A172 (cell line): Measurements from ENCODE around the gene EHBP1L1. TPM values are rescaled to one million over a fixed set of nuclear protein-coding genes. Genes with fewer than 3 reads are reported as not detected.
A peak's percentile ranks its signal among the peaks of the same experiment; 100 is the strongest.

Experiments
- DNase-seq: peaks from one replicate; pipeline ENCODE4 v3.0.0-alpha.2; 2015; ENCODE audit warnings: low spot score
- total RNA-seq: library from RNA; depleted of rRNA; stranded (reverse); fragments of >200 nt; shearing (Covaris generic); gene quantifications from 2 replicates; pipeline ENCODE4 v1.2.3, GENCODE V29; 2014

The EHBP1L1 gene
- total RNA-seq, 1 experiment from 2014 or later = 50.1 TPM

DNA sequence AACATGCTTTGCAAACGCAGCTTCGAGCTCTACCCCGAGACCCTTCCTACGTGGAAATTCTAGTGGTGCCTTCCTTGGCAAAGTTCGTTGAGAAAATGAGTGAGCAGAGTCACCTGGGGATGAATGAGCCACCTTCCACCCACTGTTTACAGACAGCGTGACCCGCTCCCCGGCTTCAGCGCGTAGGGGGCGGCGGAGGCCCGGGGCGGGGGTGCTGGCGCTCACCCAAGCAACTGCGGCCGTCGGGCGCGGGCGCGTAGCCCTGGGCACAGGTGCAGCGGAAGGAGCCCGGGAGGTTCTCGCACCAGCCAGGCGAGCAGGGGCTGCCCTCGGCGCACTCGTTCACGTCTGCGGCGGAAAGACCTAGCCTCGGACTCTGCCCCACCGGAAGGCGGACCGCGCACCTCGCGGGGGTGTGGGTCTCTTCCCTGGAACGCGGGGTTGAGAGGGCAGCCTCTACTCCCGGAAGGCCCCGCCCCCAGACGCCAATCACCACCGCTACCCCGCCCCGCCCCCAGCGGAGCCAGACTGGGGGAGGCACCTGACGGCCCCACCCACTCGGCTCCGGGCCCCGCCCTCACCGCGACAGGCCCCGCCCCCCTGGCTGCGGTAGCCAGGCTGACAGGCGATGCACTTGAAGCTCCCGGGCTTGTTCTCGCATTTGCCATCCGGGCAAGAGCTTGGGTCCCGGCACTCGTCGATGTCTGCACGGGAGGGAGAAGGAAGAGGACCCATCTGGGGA, 29.5 kb upstream of the EHBP1L1 start:
- DNase-seq = no peak

DNA sequence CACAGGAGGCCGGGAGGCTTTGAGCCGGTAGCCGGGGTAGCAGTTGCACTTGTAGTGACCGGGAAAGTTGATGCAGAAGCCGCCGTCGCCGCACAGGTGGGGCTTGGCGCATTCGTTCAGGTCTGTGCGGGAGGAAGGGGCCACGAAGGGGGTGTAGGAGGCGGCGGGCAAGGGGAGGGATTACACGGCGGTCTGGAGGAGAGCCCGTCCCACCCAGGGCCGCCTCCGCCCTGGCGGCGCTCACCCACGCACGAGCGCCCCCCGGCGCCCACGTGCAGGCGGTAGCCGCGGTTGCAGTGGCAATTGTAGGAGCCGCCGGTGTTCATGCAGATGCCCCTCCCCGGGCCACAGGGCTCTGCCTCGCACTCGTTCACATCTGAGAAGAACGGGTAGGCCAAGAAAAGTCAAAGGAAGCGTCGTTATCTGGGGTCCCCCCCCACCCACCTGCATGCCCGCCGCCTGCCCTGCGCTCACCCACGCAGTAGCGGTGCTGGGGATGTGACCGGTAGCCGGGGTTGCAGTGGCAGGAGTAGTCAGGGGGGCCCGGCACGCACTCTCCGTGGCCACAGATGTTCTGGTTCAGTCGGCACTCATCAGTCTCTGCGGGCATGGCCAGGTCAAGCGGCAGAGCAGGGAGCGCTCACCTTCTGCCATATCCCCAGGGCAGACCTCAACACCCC, 28.3 kb upstream of the EHBP1L1 start:
- no peak for DNase-seq

DNA sequence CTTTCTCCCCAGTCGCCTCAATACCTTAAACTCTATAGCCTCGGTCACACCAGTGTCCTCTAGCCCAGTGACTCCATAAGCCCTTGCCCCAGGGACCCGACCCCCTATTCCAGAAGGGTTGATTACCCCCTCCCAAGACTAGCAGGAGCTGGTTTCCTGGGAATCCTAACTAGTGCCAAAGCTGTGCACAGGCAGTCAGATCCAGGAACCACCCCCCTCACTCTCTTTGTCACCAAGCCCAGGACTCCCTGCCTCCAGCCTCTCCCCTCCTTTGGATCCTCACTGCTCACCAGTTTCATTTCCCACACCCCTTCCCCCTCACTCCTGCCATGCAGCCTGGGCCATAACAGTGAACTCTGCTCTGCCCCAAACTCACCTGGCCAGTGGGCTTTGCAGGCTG, 27.5 kb upstream of the EHBP1L1 start:
- no peak for DNase-seq

DNA sequence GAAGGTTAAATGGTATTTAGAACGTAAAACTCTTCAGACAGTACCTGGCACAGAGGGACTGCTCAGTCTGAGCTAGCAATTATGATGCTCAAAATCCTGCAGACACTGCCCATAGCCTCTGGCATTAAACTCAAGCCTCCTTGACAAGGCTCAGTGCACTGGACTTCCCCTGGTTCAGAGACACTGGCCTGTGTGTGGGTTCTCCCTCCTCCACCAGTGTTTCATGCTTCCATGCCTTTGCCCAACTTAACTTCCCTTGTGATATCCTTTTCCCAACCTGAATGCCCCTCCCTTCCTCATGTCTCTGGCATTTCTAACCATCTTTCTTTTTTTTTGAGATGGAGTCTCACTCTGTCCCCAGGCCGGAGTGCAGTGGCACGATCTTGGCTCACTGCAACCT, 26.8 kb upstream of the EHBP1L1 start:
- DNase-seq = no peak

DNA sequence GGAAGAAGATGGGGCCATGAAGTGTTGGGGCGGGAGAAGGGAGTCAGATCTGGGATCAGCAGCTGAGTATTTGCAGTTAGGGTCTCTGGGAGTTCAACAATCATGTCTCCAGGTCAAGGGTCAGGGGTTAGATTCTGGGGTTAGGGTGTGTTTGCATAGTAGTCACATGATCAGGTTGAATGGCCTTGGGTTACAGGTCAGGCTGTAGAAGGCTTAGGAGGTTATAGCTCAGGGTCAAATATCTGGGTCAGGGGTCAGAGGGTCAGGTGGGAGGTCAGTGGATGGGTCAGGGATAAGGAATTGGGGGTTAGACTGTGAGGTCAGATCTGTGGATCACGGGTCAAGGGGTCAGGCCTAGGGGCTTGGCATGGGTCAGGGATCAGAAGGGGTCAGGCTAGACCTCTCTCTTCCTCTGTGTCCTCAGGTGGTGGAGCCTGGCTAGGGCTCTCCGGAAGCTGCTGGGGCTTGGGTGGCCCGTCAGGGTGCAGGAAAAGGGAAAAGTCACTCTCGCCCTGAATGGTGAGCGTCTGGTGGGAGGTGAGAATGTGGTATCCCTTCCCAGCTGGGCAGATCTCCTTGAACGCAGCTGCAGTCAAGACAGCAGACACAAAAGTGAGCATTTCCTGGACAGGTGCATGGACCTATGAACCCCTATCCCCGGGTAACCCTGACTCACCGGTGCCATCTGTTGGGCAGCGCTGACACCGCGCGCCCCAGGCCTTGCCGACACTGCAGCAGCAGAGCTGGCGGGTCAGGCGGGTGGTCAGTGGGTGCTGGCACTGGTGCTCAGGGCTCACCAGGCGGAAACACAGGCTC, 24.1 kb upstream of the EHBP1L1 start:
- DNase-seq = peak; percentile 48

DNA sequence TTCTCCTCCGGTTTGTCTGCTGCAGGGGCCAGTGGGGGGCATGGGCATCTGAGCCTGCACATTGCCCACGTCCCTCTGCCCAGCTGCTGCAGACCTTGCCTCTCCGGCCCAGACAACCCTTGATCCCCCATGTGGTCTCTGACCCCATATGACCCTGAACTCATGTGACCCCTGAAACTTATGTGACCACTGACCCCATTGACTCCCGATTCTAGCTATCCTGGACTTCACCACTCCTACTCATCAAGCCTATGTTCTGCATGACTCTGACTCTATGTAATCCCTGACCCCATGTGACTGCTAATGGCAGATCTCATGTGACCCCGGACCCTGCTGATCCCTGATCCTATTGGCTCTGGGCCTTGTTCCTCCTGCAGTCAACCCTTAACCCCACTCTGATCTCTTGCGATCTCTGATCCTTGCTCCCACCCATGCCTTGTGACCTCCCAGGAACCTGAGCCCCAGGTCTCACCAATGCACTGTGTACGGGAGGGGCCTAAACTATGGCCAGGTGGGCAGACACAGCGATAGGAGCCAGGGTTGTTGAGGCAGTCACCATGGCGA, 23.4 kb upstream of the EHBP1L1 start:
- no peak for DNase-seq

DNA sequence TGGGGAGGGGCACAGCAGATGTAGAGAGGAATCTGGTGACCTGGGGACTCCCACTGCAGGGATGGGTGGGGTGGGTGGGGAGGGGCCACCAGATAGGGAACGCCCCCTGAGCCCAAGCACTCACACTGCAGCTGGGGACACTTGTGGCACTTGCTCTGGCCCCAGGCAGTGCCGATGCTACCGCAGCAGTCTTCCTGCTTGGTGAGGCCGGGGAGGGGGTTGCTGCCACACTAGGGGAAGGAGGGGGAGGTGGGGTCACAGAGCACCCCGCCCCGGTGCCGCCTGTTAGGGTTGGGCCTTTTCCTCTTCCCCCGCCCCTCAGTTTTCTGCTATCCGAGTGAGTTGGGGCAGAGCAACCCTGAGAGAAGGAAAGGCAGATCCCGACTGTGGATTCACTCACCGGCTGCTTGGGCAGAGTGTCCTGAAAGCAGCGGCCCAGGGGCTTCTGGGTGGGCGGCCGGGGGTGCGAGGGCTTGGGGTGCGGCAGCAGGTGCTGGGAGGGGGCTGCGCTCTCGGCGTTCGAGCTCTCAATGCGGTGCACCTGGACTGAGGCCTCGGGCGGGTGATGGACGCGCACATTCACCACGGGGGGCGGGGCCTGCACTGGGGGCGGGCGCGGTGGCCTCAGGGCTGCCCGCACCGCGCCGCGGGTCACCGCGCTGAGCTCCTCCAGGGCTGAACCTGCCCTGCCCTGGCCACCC, 22.4 kb upstream of the EHBP1L1 start:
- DNase-seq = no peak

DNA sequence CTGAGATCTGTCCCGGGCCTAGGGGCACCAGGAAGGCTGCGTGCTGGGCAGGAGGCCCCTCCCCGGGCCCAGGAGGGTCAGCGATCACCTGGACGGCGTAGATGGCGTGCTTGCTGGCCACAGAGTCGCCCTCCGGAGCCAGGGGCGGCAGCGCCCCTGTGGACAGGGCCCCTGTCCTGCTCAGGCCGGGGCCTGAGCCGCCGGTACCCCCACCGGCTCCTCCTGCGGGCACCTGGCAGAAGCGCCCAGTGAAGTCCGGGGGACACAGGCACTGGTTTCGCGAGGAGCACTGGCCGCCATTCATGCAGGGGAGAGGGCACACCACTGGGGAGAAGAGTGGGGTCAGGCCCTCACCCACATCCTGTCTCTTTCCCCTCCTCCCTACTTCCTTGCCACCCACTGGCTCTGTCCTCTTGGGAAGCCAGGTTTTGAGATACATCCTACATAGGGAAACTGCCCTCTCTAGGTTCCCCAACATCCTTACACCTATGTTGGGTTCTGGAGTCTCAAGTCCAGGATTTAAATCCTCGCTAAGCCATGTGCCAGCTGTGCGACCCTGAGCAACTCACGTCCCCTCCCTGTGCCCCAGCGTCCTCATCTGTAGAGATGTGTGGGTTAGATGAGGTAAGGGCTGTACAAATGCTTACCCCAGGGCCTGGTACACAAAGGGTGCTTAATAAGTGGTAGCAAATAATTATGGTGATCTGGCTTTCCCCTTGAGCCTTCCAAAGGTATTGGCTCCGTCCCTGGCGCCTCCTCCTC, 21.6 kb upstream of the EHBP1L1 start:
- no peak for DNase-seq

DNA sequence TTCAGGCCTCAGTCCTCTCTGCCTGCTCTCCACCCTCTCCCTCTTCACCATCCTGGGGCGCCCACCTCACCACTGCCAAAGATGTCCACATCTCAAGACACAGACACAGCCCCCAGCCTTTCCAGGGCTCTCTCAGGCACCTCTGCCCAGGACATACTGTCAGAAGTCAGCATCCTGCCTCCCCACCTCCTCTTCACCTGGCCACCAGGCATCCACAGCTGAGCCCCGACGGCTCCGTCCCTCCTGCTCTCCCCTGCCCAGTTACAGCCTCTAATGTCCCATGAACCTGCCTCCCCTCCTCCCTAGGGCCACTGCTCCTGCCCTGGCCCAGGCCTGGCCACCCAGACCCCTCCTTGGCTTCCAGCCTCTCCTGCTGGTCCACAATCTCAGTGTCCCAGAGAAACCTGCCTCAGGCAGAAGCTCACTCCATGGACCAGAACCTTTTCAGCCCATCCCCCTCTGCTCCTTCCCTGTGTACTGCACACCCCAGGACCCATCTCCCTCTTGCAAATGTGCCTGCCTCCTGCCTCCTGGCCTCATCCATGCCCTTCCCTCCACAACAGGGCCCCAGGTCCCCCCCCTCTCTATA, 20.9 kb upstream of the EHBP1L1 start:
- no peak for DNase-seq

DNA sequence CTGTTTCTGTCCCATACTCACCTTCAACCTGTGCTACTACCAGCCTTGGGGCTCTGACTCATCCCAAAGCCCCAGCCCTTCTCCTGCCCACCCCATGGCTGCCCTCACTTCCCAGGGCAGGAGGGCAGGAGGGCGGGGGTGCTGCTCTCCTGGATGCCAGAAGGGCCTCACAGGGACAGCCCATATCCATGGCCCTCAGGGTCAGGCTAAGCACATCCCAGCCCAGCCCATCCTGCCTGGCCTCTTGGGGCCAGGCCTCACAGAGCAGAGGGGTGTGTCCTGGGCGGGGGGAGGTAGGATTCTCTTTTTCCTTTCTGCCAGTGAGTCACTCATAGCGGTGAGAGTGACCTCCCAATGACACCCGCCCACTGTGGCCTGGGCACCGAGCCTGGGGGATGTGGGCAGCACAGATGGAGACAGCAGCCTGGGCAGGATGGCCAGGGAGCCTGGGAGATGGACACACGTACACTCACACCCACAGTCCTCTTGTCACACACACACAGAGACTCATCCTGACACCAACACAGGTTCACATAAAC, 20.1 kb upstream of the EHBP1L1 start:
- peak; percentile 97 for DNase-seq

DNA sequence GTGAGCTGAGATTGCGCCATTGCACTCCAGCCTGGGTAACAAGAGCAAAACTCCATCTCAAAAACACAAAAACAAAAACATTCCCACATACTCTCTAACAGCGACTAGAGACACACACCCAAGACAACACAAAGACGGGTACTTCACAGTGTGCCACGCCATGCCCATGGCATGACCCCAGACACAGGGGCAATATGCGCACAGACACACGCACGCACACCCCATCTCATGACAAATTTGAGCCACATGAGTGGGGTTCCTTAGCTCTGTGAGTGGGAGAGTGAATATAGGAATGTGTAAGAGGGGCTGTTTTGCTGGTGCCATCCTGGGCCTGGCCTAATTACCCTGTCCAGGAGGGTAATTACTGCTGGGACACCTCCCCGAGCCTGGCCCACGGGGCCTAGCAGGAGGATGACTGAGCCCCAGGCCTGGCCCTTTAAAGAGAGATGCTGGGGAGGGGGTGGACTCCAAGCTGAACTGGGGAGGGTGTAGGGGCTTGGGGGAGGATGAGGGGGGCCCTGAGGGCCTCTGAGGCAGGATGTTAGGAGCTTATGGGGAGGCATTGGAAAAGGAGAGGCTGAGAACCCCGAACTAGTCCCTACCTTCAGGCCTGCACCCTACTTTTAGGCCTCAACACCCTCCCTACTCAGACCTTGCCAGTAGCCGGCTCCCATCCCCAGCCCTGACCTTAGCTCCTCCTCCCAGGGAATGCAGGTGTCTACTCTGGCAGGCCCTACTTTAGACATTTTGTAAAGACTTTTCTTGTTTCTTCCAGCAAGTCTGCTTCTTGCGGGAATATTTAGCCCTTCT, 19.2 kb upstream of the EHBP1L1 start:
- DNase-seq = no peak

DNA sequence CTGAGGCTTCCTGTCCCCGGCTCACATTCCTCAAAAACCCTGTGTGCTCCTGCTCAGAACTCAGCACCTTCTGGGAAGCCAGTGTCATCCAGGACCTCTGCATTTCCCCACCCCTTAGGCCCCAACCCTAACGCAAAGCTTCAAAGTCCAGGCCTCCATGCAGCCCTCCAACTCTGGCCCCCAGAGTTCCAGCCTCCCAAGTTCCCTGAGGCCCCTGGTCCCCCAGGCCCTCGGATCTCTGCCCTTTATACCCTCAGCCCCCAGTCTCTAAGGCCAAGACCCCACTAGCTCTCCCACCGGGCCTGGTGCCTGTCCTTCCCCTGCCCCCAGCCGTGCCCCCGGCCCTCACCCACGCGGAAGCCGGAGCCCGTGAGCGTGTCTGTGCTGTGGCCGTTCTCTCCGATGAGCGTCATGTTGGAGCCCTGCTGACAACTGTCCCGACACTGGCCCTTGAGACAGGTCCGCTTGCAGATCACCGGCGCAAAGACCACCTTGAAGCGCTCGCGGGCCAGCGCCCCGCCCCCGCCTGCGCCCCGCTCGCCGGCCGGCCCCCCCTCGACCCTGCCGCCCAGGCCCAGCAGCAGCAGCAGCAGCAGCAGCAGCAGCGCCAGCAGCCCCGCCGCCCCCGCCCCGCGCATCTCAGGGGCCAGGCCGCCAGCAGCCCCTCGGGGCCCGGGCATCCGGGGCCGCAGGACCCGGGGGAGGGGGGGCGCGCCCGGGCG, 18.4 kb upstream of the EHBP1L1 start:
- DNase-seq = no peak

DNA sequence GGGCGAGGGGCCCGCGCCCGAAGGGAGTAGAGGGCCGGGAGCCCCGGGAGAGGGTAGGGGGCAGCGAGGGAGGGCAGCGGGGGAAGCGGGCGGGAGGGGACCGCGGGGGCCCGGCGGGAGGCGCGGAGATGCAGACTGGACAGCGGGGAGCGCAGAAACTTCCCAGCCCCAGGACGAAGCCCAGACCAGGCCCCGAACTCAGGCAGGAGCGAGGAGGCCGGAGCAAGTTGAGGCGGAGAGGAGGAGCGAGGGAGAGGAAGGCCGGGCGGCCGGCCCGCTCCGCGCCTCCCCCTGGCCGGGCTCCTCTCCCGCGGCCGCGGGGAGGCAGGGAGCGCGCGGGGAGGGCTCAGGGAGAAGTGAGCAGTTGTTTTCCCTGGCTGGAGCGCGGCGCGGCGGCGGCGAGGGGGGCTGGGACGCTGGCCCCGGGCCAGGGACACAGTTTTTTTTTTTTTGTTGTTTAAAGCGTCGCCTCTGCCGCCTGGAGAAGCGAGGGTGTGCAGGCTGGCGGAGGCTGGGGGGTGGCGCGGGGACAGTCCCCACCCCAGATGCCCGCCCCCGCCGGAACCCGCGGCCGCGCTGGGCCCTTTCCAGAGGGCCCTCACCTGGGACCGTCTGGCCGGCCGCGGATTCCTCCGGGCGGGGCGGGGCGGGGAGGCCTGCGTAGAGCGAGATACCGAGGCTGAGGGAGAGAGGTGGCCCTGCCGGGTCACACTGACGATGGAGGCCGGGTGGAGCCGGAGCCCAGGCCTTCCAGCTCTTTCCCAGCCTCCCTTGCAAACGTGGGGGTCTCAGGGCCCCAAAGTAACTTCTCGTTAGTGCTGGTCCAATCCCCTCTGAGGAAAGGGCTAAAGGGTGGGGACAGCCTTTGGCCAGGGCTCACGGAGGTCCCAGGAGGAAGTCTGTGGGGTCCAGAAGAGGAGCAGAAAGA, 17.6 kb upstream of the EHBP1L1 start, which contains the start of gene LTBP3:
Gene LTBP3 (minus strand): TSS at position 358 of the 928 bp plus-strand sequence. CDS start 400 bp downstream, outside the sequence.
- DNase-seq = peak; percentile 71

DNA sequence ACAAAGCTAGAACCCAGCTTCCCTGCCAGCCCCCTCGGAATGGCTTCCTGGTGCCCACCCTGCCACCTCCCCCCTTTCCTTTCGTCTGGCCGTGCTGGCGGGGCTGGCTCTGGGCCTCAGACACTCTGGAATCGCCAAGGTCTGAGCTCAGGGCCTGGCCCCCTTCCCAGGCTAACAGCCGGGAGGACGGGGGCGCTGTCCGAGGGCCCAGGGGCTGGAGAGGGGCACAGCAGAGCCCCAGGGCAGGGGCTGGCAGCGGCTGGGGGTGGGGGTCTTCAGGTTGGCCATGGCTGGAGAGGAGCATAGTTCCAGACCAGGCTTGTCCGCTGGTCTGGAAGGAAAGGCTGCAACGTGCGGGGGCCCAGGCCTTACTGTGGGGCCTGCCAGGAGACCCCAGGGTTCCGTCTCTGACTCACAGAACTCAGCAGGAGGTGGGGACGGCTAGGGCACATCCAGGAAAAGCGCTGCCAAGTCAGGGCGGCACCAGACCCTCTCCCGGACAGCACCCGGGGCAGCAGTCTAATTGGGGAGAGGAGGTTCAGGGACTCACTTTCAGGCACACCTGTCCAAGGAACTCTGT, 16.8 kb upstream of the EHBP1L1 start:
- DNase-seq = peak; percentile 68

DNA sequence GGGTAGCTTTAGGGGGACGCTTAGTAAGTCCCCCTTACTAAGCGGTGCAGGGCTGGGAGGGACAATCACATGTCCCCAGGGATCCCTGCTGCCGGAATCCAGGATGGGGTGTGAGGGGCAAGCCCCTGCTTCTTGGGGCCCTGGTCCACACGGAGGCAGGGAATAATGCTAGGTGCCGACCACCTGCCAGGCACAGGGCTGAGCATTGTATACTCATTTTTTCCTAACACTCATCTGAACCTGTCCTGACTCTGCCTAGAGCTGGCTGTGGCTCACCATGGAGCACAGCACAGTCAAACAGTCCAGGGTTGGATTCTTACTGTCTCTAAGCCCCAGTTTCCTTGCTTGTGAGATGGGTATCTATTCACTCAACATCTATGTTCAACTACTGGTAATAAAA, 16.3 kb upstream of the EHBP1L1 start:
- DNase-seq = no peak

DNA sequence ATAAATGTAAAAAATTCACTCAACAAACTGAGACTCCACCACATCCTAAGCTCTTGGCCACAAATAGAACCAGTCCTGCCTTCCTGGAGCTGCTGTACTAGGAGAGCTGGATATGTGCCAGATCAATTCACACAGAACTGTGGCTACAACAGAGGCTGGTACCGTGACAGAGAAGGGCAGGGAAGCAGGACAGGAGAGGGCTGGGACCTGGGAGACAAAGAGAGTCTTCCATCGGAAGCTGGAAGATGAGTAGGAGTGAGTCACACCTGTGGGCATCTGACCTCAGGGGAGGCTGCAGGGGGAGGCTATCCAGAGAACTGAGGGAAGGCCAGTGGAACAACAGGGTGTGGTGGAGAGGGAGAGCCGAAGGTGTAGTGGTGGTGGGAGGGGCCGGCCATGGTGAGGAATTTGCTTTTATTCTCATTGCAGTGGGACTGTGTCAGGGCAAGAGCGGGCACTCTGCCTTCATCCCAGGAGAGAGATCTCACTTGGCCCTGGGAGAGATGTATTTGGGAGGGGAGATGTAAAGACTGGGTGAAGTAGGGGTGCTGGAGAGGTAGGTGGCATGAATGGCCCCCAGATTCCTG, 15.8 kb upstream of the EHBP1L1 start:
- peak; percentile 94 for DNase-seq
